DOHH2 (cell line): ENCODE measurements around the gene CDKAL1.

ENCODE experiments used
- EZH2phosphoT487 ChIP-seq: fragments of 200-600 bp; sonication (generic); IDR thresholded peaks from 2 replicates; pipeline ENCODE4 v1.6.1; 2017; ENCODE audit warnings: borderline replicate concordance, mild to moderate bottlenecking, antibody characterized with exemption, low read length, moderate library complexity, mixed read lengths
- TF ChIP-seq, protein P1 (sequence below): fragments of 200-600 bp; sonication (generic); IDR thresholded peaks from one replicate; pipeline ENCODE4 v1.5.1; 2014; ENCODE audit warnings: antibody characterized with exemption, mild to moderate bottlenecking, low read depth, low read length; ENCODE audit not compliant: poor library complexity, severe bottlenecking

DNA sequence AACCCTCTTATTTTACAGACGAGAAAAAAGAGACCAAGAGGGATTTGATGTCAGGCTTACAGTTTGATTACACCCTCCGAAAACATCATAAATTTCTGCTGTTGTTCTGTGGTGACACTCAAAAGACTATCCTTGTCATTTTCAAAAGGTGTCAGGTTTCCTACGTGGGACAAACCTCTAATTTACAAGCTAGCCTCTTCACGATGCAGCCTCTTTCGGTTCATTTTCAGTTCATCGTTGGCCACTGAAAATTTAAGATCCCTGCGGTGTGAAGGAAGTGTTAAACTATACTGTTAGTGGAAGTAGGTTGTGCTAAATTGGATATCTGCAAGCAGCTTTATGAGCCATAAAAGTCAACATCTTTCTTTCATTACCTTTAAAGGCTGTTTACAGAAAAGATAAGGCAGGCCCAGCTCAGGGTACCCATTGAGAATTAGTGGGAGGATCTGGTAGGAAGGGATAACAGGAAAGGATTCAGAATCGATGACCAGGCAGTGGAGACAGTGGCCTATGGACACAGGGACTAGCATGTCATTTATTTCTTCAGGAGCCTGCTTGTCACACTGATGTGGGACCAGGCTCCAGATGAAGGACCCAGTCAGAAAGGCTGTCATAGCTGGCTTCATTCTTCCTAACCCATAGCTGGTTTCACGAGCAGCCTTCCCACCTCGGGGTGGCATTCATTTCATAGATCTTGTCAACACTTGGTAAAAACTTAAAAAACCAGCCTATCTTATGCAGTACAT, 730.2 kb downstream of the CDKAL1 start:
- TF ChIP-seq, protein P1, sequence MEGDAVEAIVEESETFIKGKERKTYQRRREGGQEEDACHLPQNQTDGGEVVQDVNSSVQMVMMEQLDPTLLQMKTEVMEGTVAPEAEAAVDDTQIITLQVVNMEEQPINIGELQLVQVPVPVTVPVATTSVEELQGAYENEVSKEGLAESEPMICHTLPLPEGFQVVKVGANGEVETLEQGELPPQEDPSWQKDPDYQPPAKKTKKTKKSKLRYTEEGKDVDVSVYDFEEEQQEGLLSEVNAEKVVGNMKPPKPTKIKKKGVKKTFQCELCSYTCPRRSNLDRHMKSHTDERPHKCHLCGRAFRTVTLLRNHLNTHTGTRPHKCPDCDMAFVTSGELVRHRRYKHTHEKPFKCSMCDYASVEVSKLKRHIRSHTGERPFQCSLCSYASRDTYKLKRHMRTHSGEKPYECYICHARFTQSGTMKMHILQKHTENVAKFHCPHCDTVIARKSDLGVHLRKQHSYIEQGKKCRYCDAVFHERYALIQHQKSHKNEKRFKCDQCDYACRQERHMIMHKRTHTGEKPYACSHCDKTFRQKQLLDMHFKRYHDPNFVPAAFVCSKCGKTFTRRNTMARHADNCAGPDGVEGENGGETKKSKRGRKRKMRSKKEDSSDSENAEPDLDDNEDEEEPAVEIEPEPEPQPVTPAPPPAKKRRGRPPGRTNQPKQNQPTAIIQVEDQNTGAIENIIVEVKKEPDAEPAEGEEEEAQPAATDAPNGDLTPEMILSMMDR: no peak
- TF ChIP-seq EZH2phosphoT487: no peak
